WTC11 (cell line): ENCODE measurements around the gene GALNT7. TPM values are rescaled to one million over a fixed set of nuclear protein-coding genes. Genes with fewer than 3 reads are reported as not detected.

Source experiments
- ATAC-seq: fragments of 200-7000 bp; cut with Tn5 transposase; 2 replicates; pipeline ENCODE4 v1.10.0; 2021; ENCODE audit warnings: mild to moderate bottlenecking, moderate library complexity
- CTCF ChIA-PET: fragments of 300-600 bp; sonication (Branson Sonifier 250); formaldehyde crosslinking; loops from one replicate; lab custom pipeline; 2021; ENCODE audit warnings: antibody characterized with exemption; lab: Charles Lee
- POLR2A ChIA-PET: fragments of 350-600 bp; sonication (Branson Sonifier 250); formaldehyde crosslinking; loops from one replicate; lab custom pipeline; 2021; ENCODE audit warnings: antibody characterized with exemption; lab: Charles Lee
- DNase-seq: peaks from one replicate; pipeline ENCODE4 v3.0.0; 2021; ENCODE audit warnings: low spot score
- H3K27ac Mint-ChIP-seq: 2 replicates; pipeline ENCODE4 v1.8.0; 2021; ENCODE audit warnings: mixed read lengths
- H3K27me3 Mint-ChIP-seq: 2 replicates; pipeline ENCODE4 v1.8.0; 2021; ENCODE audit warnings: low read depth, mild to moderate bottlenecking, moderate library complexity, mixed read lengths
- H3K36me3 Mint-ChIP-seq: 2 replicates; pipeline ENCODE4 v1.8.0; 2021; ENCODE audit warnings: mixed read lengths
- H3K4me1 Mint-ChIP-seq: 2 replicates; pipeline ENCODE4 v1.8.0; 2022; ENCODE audit warnings: mixed read lengths
- H3K4me3 Mint-ChIP-seq: 2 replicates; pipeline ENCODE4 v1.8.0; 2021; ENCODE audit warnings: mild to moderate bottlenecking, moderate library complexity, mixed read lengths
- H3K9me3 Mint-ChIP-seq: 2 replicates; pipeline ENCODE4 v1.8.0; 2021; ENCODE audit warnings: mixed read lengths
- CREM ChIP-seq: sonication (generic); formaldehyde crosslinking; IDR thresholded peaks from 2 replicates; pipeline ENCODE4 v1.8.1; 2022; ENCODE audit warnings: mild to moderate bottlenecking, missing genetic modification reagents, moderate library complexity
- CTCF ChIP-seq: fragments of 200-600 bp; IDR thresholded peaks from 2 replicates; pipeline ENCODE4 v1.8.0; 2022; ENCODE audit warnings: antibody characterized with exemption
- ETV6 ChIP-seq: sonication (generic); formaldehyde crosslinking; IDR thresholded peaks from 2 replicates; pipeline ENCODE4 v1.8.1; 2022; ENCODE audit warnings: mild to moderate bottlenecking, missing genetic modification reagents
- HMGXB4 ChIP-seq: sonication (generic); formaldehyde crosslinking; IDR thresholded peaks from 2 replicates; pipeline ENCODE4 v1.8.1; 2023; ENCODE audit warnings: mild to moderate bottlenecking, moderate library complexity, missing genetic modification reagents
- NFATC4 ChIP-seq: fragments of 250-450 bp; sonication (Bioruptor Pico); IDR thresholded peaks from 2 replicates; pipeline ENCODE4 v1.9.0; 2021; ENCODE audit warnings: mild to moderate bottlenecking
- NFYB ChIP-seq: sonication (generic); formaldehyde crosslinking; conservative IDR thresholded peaks from 2 replicates; pipeline ENCODE4 v1.8.0; 2022; ENCODE audit warnings: low read depth, missing genetic modification reagents
- NR3C1 ChIP-seq: sonication (generic); formaldehyde crosslinking; conservative IDR thresholded peaks from 2 replicates; pipeline ENCODE4 v1.8.1; 2023; ENCODE audit warnings: low read depth, mild to moderate bottlenecking, missing genetic modification reagents
- PRDM15 ChIP-seq: sonication (generic); formaldehyde crosslinking; IDR thresholded peaks from 2 replicates; pipeline ENCODE4 v1.8.0; 2022; ENCODE audit warnings: missing genetic modification reagents
- SMAD4 ChIP-seq: sonication (generic); formaldehyde crosslinking; IDR thresholded peaks from 2 replicates; pipeline ENCODE4 v1.8.0; 2022; ENCODE audit warnings: mild to moderate bottlenecking, missing genetic modification reagents
- SOX15 ChIP-seq: fragments of 250-450 bp; sonication (Bioruptor Pico); IDR thresholded peaks from 2 replicates; pipeline ENCODE4 v1.9.0; 2021; ENCODE audit warnings: mild to moderate bottlenecking
- TP53 ChIP-seq: sonication (generic); formaldehyde crosslinking; IDR thresholded peaks from 2 replicates; pipeline ENCODE4 v1.8.1; 2023; ENCODE audit warnings: mild to moderate bottlenecking, missing genetic modification reagents
- ZBTB21 ChIP-seq: sonication (generic); formaldehyde crosslinking; IDR thresholded peaks from 2 replicates; pipeline ENCODE4 v1.8.1; 2023; ENCODE audit warnings: mild to moderate bottlenecking, missing genetic modification reagents, borderline replicate concordance
- ZNF396 ChIP-seq: fragments of 250-450 bp; sonication (Bioruptor Pico); IDR thresholded peaks from 2 replicates; pipeline ENCODE4 v1.8.0; 2021; ENCODE audit warnings: mild to moderate bottlenecking, moderate library complexity, borderline replicate concordance
- ZNF423 ChIP-seq: fragments of 250-450 bp; sonication (Bioruptor Pico); IDR thresholded peaks from 2 replicates; pipeline ENCODE4 v2.1.2; 2022; ENCODE audit warnings: mild to moderate bottlenecking, moderate library complexity
- ZNF512 ChIP-seq: sonication (generic); formaldehyde crosslinking; IDR thresholded peaks from 2 replicates; pipeline ENCODE4 v1.8.1; 2022; ENCODE audit warnings: missing genetic modification reagents, borderline replicate concordance
- total RNA-seq: library from RNA; stranded (reverse); gene quantifications from 3 replicates; pipeline ENCODE4 v1.2.3, GENCODE V29; 2021

Gene GALNT7
- total RNA-seq, 1 experiment from 2014 or later = 86.9 TPM

- no peak for TF ChIP-seq PRDM15 (CRISPR knock-in tag)
Measured at GRCh38 chr4:173254646-173255045, 86.0 kb downstream of the GALNT7 start (continued).

GRCh38 chr4:173256825-173257224 lies 88.2 kb downstream of the GALNT7 start:
- H3K36me3 Mint-ChIP-seq = peaks cover 9% of the 10 kb centered on the region; the same call in 1 of the 2 replicates
- ATAC-seq (no peak), DNase-seq (no peak)
- no peak overlapping the region for H3K4me3 Mint-ChIP-seq
- H3K4me1 Mint-ChIP-seq = peaks cover 59% of the 10 kb centered on the region
- H3K9me3 Mint-ChIP-seq = peaks cover 3% of the 10 kb centered on the region; the same call in 1 of the 2 replicates
- no peaks in the 10 kb centered on the region for H3K27me3 Mint-ChIP-seq
- peak overlapping the region; percentile 83 for H3K27ac Mint-ChIP-seq
- ChIA-PET POLR2A (interaction anchor here (0.9 kb wide), 1 partner anchor 165 kb away, joined by 3 read pairs; no protein-coding TSS in a partner anchor), CTCF (interaction anchor here (0.6 to 3.5 kb wide), 28 partner anchors 10 to 364 kb away, joined by 3 to 133 read pairs (median 4); partner anchors contain the start of gene GALNT7)
- TF ChIP-seq NFYB (CRISPR knock-in tag) (no peak), ZBTB21 (CRISPR knock-in tag) (no peak)

GRCh38 chr4:173257732-173258717 lies 89.4 kb downstream of the GALNT7 start:
- peaks cover 48% of the 10 kb centered on the region for H3K4me1 Mint-ChIP-seq
- H3K27ac Mint-ChIP-seq = peak overlapping the region; percentile 77
- POLR2A ChIA-PET = interaction anchor here (0.6 to 0.9 kb wide), 3 partner anchors 89 to 245 kb away, joined by 3 read pairs; partner anchors contain the start of gene GALNT7
- TF ChIP-seq NR3C1 (CRISPR knock-in tag) (no peak), NFATC4 (CRISPR knock-in tag) (no peak), TP53 (CRISPR knock-in tag) (no peak), ZNF423 (CRISPR knock-in tag) (no peak), CTCF (peak; percentile 51), SOX15 (CRISPR knock-in tag) (no peak), ZNF396 (CRISPR knock-in tag) (no peak), CREM (CRISPR knock-in tag) (no peak), ZNF512 (CRISPR knock-in tag) (no peak), SMAD4 (CRISPR knock-in tag) (no peak), ETV6 (CRISPR knock-in tag) (0 out of 2 replicates have a peak, but pooled peaks have one; percentile 19), HMGXB4 (CRISPR knock-in tag) (no peak)
- H3K4me3 Mint-ChIP-seq = no peak overlapping the region; the same call in 1 of the 2 replicates
- no peaks in the 10 kb centered on the region for H3K9me3 Mint-ChIP-seq
- DNase-seq (peak; percentile 77), ATAC-seq (peak; percentile 96)
- H3K36me3 Mint-ChIP-seq = peaks cover 4% of the 10 kb centered on the region; the same call in 1 of the 2 replicates
- no peaks in the 10 kb centered on the region for H3K27me3 Mint-ChIP-seq
- CTCF ChIA-PET = interaction anchor here (0.6 to 3.5 kb wide), 37 partner anchors 9 to 366 kb away, joined by 3 to 133 read pairs (median 4); partner anchors contain the start of gene GALNT7
